Measurements from ENCODE around the gene CISD3.

DNA sequence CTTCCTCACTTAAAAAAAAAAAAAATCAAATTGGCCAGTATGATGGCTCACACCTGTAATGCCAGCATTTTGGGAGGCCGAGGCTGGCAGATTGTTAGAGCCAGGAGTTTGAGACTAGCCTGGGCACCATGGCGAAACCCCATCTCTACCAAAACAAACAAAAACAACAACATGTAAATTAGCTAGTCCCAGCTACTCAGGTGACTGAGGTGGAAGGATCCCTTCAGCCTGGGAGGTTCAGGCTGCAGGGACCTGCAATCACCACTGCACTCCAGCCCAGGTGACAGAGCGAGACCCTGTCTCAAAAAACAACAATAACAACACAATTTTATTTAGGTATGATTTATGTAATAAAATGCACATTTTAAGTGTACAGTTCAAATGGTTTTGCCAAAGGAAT is 49.0 kb upstream of the CISD3 start:
- TF ChIP-seq, protein P1, sequence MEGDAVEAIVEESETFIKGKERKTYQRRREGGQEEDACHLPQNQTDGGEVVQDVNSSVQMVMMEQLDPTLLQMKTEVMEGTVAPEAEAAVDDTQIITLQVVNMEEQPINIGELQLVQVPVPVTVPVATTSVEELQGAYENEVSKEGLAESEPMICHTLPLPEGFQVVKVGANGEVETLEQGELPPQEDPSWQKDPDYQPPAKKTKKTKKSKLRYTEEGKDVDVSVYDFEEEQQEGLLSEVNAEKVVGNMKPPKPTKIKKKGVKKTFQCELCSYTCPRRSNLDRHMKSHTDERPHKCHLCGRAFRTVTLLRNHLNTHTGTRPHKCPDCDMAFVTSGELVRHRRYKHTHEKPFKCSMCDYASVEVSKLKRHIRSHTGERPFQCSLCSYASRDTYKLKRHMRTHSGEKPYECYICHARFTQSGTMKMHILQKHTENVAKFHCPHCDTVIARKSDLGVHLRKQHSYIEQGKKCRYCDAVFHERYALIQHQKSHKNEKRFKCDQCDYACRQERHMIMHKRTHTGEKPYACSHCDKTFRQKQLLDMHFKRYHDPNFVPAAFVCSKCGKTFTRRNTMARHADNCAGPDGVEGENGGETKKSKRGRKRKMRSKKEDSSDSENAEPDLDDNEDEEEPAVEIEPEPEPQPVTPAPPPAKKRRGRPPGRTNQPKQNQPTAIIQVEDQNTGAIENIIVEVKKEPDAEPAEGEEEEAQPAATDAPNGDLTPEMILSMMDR (conservative IDR thresholded peaks at IDR 0.05; ENCODE audit: low read depth, low read length): no peak
- no peak for TF ChIP-seq EZH2 (IDR thresholded peaks at IDR 0.05; ENCODE audit: low read length, unreplicated experiment)

All from PC-3 (cell line).